PC-9 (cell line): Measurements from ENCODE around the gene PLEKHA7.

Experiments
- EZH2 ChIP-seq: fragments of 200-600 bp; sonication (generic); IDR thresholded peaks from 2 replicates; pipeline ENCODE4 v1.8.0; 2017; ENCODE audit warnings: antibody characterized with exemption, low read depth
- TF ChIP-seq, protein P1 (sequence below): fragments of 200-600 bp; sonication (generic); conservative IDR thresholded peaks from 2 replicates; pipeline ENCODE4 v1.6.1; 2017; ENCODE audit warnings: mixed run types, antibody characterized with exemption, mild to moderate bottlenecking, moderate library complexity

GRCh38 chr11:16925561-16926065, 88.6 kb downstream of the PLEKHA7 start:
- TF ChIP-seq, protein P1, sequence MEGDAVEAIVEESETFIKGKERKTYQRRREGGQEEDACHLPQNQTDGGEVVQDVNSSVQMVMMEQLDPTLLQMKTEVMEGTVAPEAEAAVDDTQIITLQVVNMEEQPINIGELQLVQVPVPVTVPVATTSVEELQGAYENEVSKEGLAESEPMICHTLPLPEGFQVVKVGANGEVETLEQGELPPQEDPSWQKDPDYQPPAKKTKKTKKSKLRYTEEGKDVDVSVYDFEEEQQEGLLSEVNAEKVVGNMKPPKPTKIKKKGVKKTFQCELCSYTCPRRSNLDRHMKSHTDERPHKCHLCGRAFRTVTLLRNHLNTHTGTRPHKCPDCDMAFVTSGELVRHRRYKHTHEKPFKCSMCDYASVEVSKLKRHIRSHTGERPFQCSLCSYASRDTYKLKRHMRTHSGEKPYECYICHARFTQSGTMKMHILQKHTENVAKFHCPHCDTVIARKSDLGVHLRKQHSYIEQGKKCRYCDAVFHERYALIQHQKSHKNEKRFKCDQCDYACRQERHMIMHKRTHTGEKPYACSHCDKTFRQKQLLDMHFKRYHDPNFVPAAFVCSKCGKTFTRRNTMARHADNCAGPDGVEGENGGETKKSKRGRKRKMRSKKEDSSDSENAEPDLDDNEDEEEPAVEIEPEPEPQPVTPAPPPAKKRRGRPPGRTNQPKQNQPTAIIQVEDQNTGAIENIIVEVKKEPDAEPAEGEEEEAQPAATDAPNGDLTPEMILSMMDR: no peak
- TF ChIP-seq EZH2: no peak
